Endothelial cell of umbilical vein (primary cell): Measurements from ENCODE around the gene CRYBG2. TPM values are rescaled to one million over a fixed set of nuclear protein-coding genes. Genes with fewer than 3 reads are reported as not detected.

Source experiments
- BruUV-seq: library from RNA; stranded (reverse); fragments of 400-500 nt; replicated peaks from 2 replicates; lab custom pipeline; 2021; lab: Mats Ljungman, UMichigan
- CTCF ChIA-PET: fragments of 300-600, 350-600 bp; sonication (Branson Sonifier 250); formaldehyde crosslinking; loops from one replicate; lab custom pipeline; 2021; ENCODE audit warnings: antibody characterized with exemption, inconsistent platforms; lab: Charles Lee
- POLR2A ChIA-PET: fragments of 300-600, 350-600 bp; sonication (Branson Sonifier 250); formaldehyde crosslinking; loops from one replicate; lab custom pipeline; 2021; ENCODE audit warnings: antibody characterized with exemption, inconsistent platforms; lab: Charles Lee
- DNase-seq: peaks from one replicate; pipeline ENCODE4 v3.0.0-alpha.2; 2011; ENCODE audit warnings: low read depth, low spot score
- FAIRE-seq: peaks from 2 replicates; lab custom pipeline; 2011; peaks lifted over from hg19 to GRCh38; lab: Jason Lieb, UNC
- H2AFZ ChIP-seq: 2 replicates; pipeline ENCODE4 v1.6.0; 2012; ENCODE audit warnings: low read depth, low read length, control low read depth, inconsistent platforms
- H3K27ac ChIP-seq: 2 replicates; pipeline ENCODE4 v1.5.1; 2011; ENCODE audit warnings: low read depth, mild to moderate bottlenecking, control low read depth, low read length, moderate library complexity; ENCODE audit not compliant: insufficient read depth
- H3K27me3 ChIP-seq, 2 experiments: 2 replicates each; pipeline versions ENCODE4 v1.6.0 to v1.6.1; 2011; ENCODE audit warnings: low read length in 2 of 2, mixed read lengths in 1 of 2; ENCODE audit not compliant: control insufficient read depth in 2 of 2, insufficient read depth in 2 of 2
- H3K36me3 ChIP-seq, 2 experiments: 2 replicates in 1 of 2; 3 replicates in 1 of 2; pipeline ENCODE4 v1.5.1; 2011; ENCODE audit warnings: low read length in 2 of 2, mild to moderate bottlenecking in 1 of 2, moderate library complexity in 1 of 2; ENCODE audit not compliant: control insufficient read depth in 2 of 2, insufficient read depth in 2 of 2; ENCODE audit errors: extremely low read depth in 1 of 2
- H3K4me1 ChIP-seq: 3 replicates; pipeline ENCODE4 v1.5.1; 2011; ENCODE audit warnings: mild to moderate bottlenecking, low read length; ENCODE audit not compliant: control insufficient read depth, insufficient read depth; ENCODE audit errors: extremely low read depth
- H3K4me2 ChIP-seq: 2 replicates; pipeline ENCODE4 v1.6.1; 2011; ENCODE audit warnings: low read length, control low read depth, mixed read lengths; ENCODE audit not compliant: insufficient read depth
- H3K4me3 ChIP-seq, 3 experiments: fragments of 200-600 bp in 1 of 3; sonication (generic), shearing (Covaris generic) in 1 of 3; replicated peaks in 1 of 3; 2 replicates each; pipeline ENCODE4 v1.5.1; 2011 to 2016; ENCODE audit warnings: control low read depth in 3 of 3, low read length in 3 of 3, mild to moderate bottlenecking in 2 of 3, inconsistent platforms in 1 of 3, low read depth in 1 of 3, moderate library complexity in 1 of 3; ENCODE audit not compliant: insufficient read depth in 1 of 3
- H3K79me2 ChIP-seq: 2 replicates; pipeline ENCODE4 v1.6.0; 2012; ENCODE audit warnings: low read length, inconsistent platforms; ENCODE audit not compliant: control insufficient read depth, insufficient read depth
- H3K9ac ChIP-seq: replicated peaks from 2 replicates; pipeline ENCODE3; 2011; ENCODE audit warnings: low read length, control low read depth; ENCODE audit not compliant: insufficient read depth; ENCODE audit errors: extremely low read depth
- H3K9me1 ChIP-seq: replicated peaks from 3 replicates; pipeline ENCODE4 v1.6.0; 2011; ENCODE audit warnings: mild to moderate bottlenecking, low read length; ENCODE audit not compliant: control insufficient read depth, insufficient read depth; ENCODE audit errors: extremely low read depth
- H3K9me3 ChIP-seq: replicated peaks from 2 replicates; pipeline ENCODE4 v1.5.1; 2012; ENCODE audit warnings: low read length, inconsistent platforms; ENCODE audit not compliant: control insufficient read depth, insufficient read depth
- H4K20me1 ChIP-seq: replicated peaks from 2 replicates; pipeline ENCODE3; 2011; ENCODE audit warnings: mild to moderate bottlenecking, low read length; ENCODE audit not compliant: control insufficient read depth, insufficient read depth; ENCODE audit errors: extremely low read depth
- EZH2 ChIP-seq: IDR thresholded peaks from 2 replicates; pipeline ENCODE4 v1.6.1; 2012; ENCODE audit warnings: borderline replicate concordance, low read depth, mild to moderate bottlenecking, moderate library complexity, low read length, inconsistent platforms; ENCODE audit not compliant: severe bottlenecking
- FOS ChIP-seq: IDR thresholded peaks from 2 replicates; pipeline ENCODE4 v1.6.1; 2011; ENCODE audit warnings: mild to moderate bottlenecking, low read length, moderate library complexity, borderline replicate concordance; ENCODE audit not compliant: insufficient read depth
- GATA2 ChIP-seq: IDR thresholded peaks from 2 replicates; pipeline ENCODE4 v1.7.0; 2011; ENCODE audit warnings: low read depth, mild to moderate bottlenecking, moderate library complexity, mixed read lengths, low read length; ENCODE audit not compliant: insufficient read length, insufficient read depth
- JUN ChIP-seq: IDR thresholded peaks from 2 replicates; pipeline ENCODE4 v1.6.1; 2011; ENCODE audit warnings: borderline replicate concordance, low read depth; ENCODE audit not compliant: insufficient read length, insufficient read depth
- MYC ChIP-seq: IDR thresholded peaks from one replicate; pipeline ENCODE4 v1.6.1; 2011; ENCODE audit warnings: mild to moderate bottlenecking, low read depth, low read length
- POLR2A ChIP-seq: IDR thresholded peaks from 2 replicates; pipeline ENCODE4 v1.6.1; 2012; ENCODE audit warnings: low read depth, mild to moderate bottlenecking, control low read depth, low read length
- POLR2AphosphoS5 ChIP-seq: IDR thresholded peaks from 2 replicates; pipeline ENCODE4 v1.6.1; 2012; ENCODE audit warnings: low read depth, mild to moderate bottlenecking, control low read depth, low read length, moderate library complexity; ENCODE audit not compliant: insufficient read depth
- dilution Hi-C: fragments of 300-500 bp; cut with MboI; formaldehyde crosslinking; loops from one replicate; pipeline ENCODE4 v1.15.0; 2019; ENCODE audit warnings: low sequenced_read_pairs; ENCODE audit not compliant: extremely low pct_ligation_motif_present
- intact Hi-C: fragments of 100-400 bp; cut with micrococcal nuclease; formaldehyde crosslinking; loops from one replicate; pipeline ENCODE4 v1.10.0; 2022
- polyA plus RNA-seq, 4 experiments: library from polyadenylated mRNA; depleted of rRNA in 3 of 4; stranded (reverse) in 3 of 4; unstranded in 1 of 4; fragments of >200 nt; gene quantifications; 2 replicates each; pipeline versions ENCODE4 v1.2.1 to v1.2.3, GENCODE V29; 2011 to 2012; ENCODE audit warnings: missing spikeins in 1 of 4
- total RNA-seq: library from RNA; stranded (reverse); gene quantifications from 2 replicates; pipeline ENCODE4 v1.2.3, GENCODE V29; 2021
- TF ChIP-seq, protein P1 (sequence below), 2 donors: IDR thresholded peaks; 1 replicate in 1 of 2; 2 replicates in 1 of 2; pipeline ENCODE4 v1.5.1; 2011; ENCODE audit warnings: low read length in 2 of 2, mild to moderate bottlenecking in 2 of 2, moderate library complexity in 2 of 2, control low read depth in 1 of 2, inconsistent platforms in 1 of 2, low read depth in 1 of 2; ENCODE audit not compliant: insufficient read depth in 1 of 2; ENCODE audit errors: extremely low read depth in 1 of 2
- TF ChIP-seq, protein P2 (sequence below): IDR thresholded peaks from 2 replicates; pipeline ENCODE4 v1.6.1; 2011; ENCODE audit not compliant: insufficient read depth, insufficient read length

Gene CRYBG2
- total and polyA plus RNA-seq, 2 donors (not counting 3 experiments of a cell fraction or from before 2014, with no cell fraction given), result not detected

DNA sequence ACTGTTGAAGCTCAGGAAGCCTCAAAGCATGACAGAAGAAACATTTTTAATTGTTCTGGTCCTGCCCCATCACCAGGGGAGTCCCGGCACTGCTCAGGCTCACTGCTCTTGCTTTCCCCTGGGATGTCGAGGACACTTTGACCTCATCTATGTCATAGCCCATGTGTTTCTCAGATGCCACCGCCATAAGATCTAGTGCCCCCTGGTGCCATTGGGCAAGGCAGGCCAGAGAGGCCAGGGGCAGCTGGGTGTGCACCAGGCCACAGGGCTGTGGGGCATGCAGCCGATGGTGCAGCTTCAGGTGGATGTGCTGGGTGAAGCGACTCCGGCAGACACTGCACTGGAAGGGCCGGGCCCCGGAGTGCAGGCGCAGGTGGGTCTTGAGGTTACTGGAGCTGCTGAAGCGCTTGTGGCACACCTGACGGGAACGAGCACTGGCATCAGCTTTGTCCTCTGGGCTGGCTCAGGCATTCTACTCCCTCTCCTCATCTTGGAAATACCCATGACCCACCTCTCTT lies 7.7 kb upstream of the CRYBG2 start:
- dilution Hi-C loops, result no loop called here

More for the DNA sequence above, 7.7 kb upstream of the CRYBG2 start:
- no peaks in the 10 kb centered on the region for H3K79me2 ChIP-seq
- no peak overlapping the region for H3K4me2 ChIP-seq
- ChIA-PET POLR2A (no interaction called here), CTCF (interaction anchor here (0.5 to 3.2 kb wide), 6 partner anchors 39 to 326 kb away, joined by 4 to 16 read pairs (median 11); no protein-coding TSS in a partner anchor)
- intact Hi-C loops, result loop anchor here (2.0 to 5.0 kb wide), 2 partner anchors 39 to 87 kb away; no protein-coding TSS in a partner anchor
- H3K9me3 ChIP-seq, result no peaks in the 10 kb centered on the region
- peaks cover 23 to 25% of the 10 kb centered on the region in 2 experiments for H3K27me3 ChIP-seq
- H3K9me1 ChIP-seq, result no peaks in the 10 kb centered on the region
- no peak overlapping the region for H2AFZ ChIP-seq
- H3K4me3 ChIP-seq, result no peak overlapping the region
- no peak overlapping the region for H3K9ac ChIP-seq
- no peaks in the 10 kb centered on the region for H3K4me1 ChIP-seq
- H4K20me1 ChIP-seq, result no peaks in the 10 kb centered on the region
- no peaks in the 10 kb centered on the region for H3K36me3 ChIP-seq
- no peak overlapping the region for H3K27ac ChIP-seq
- DNase-seq (no peak), FAIRE-seq (no peak)
- TF ChIP-seq, protein P1, sequence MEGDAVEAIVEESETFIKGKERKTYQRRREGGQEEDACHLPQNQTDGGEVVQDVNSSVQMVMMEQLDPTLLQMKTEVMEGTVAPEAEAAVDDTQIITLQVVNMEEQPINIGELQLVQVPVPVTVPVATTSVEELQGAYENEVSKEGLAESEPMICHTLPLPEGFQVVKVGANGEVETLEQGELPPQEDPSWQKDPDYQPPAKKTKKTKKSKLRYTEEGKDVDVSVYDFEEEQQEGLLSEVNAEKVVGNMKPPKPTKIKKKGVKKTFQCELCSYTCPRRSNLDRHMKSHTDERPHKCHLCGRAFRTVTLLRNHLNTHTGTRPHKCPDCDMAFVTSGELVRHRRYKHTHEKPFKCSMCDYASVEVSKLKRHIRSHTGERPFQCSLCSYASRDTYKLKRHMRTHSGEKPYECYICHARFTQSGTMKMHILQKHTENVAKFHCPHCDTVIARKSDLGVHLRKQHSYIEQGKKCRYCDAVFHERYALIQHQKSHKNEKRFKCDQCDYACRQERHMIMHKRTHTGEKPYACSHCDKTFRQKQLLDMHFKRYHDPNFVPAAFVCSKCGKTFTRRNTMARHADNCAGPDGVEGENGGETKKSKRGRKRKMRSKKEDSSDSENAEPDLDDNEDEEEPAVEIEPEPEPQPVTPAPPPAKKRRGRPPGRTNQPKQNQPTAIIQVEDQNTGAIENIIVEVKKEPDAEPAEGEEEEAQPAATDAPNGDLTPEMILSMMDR (IDR thresholded peaks at IDR 0.05; ENCODE audit: extremely low read depth in 1 of 2, insufficient read depth in 1 of 2, low read depth in 1 of 2, low read length in 2 of 2), result no peak
- TF ChIP-seq JUN (no peak), EZH2 (no peak), GATA2 (no peak), POLR2AphosphoS5 (no peak), POLR2A (no peak), FOS (no peak), MYC (no peak)
- TF ChIP-seq, protein P2, sequence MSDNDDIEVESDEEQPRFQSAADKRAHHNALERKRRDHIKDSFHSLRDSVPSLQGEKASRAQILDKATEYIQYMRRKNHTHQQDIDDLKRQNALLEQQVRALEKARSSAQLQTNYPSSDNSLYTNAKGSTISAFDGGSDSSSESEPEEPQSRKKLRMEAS, result no peak
- BruUV-seq, result no TSS peak
